OCI-LY7 (cell line): ENCODE data around the gene POLD3. TPM values are rescaled to one million over a fixed set of nuclear protein-coding genes. Genes with fewer than 3 reads are reported as not detected.

Experiments
- BruUV-seq: library from RNA; stranded (reverse); fragments of 400-500 nt; replicated peaks from 2 replicates; lab custom pipeline; 2021; lab: Mats Ljungman, UMichigan
- CTCF ChIA-PET: fragments of 300-600 bp; sonication (Branson Sonifier 250); formaldehyde crosslinking; loops from one replicate; lab custom pipeline; 2022; ENCODE audit warnings: antibody characterized with exemption; ENCODE audit not compliant: unreplicated experiment; lab: Charles Lee
- POLR2A ChIA-PET: fragments of 300-600 bp; sonication (Branson Sonifier 250); formaldehyde crosslinking; loops from one replicate; lab custom pipeline; 2022; ENCODE audit warnings: antibody characterized with exemption; lab: Charles Lee
- DNase-seq: peaks from one replicate; pipeline ENCODE4 v3.0.0-alpha.2; 2015; ENCODE audit warnings: low spot score
- H2AFZ ChIP-seq: fragments of 200-600 bp; sonication (generic), shearing (Covaris generic); 2 replicates; pipeline ENCODE4 v1.6.1; 2014; ENCODE audit warnings: mild to moderate bottlenecking, antibody characterized with exemption, low read length, moderate library complexity
- H3K27ac ChIP-seq: fragments of 200-600 bp; sonication (generic); 2 replicates; pipeline ENCODE4 v1.5.1; 2014; ENCODE audit warnings: mixed run types, low read depth, mild to moderate bottlenecking, moderate library complexity, low read length, inconsistent platforms; ENCODE audit not compliant: poor library complexity, severe bottlenecking
- H3K36me3 ChIP-seq: fragments of 200-600 bp; sonication (generic); 2 replicates; pipeline ENCODE4 v1.6.1; 2014; ENCODE audit warnings: mild to moderate bottlenecking, antibody characterized with exemption, low read length, moderate library complexity, mixed read lengths; ENCODE audit not compliant: insufficient read depth
- H3K4me1 ChIP-seq: fragments of 200-600 bp; sonication (generic); 2 replicates; pipeline ENCODE4 v1.5.1; 2014; ENCODE audit warnings: mild to moderate bottlenecking, low read length; ENCODE audit not compliant: insufficient read depth, poor library complexity, severe bottlenecking
- H3K4me2 ChIP-seq: fragments of 200-600 bp; sonication (generic); 2 replicates; pipeline ENCODE4 v1.6.1; 2014; ENCODE audit warnings: mild to moderate bottlenecking, low read length
- H3K4me3 ChIP-seq: fragments of 200-600 bp; sonication (generic); 2 replicates; pipeline ENCODE4 v1.5.1; 2014; ENCODE audit warnings: mild to moderate bottlenecking, low read depth, low read length; ENCODE audit not compliant: poor library complexity, severe bottlenecking
- H3K79me2 ChIP-seq: fragments of 200-600 bp; sonication (generic); 2 replicates; pipeline ENCODE4 v1.6.1; 2016; ENCODE audit warnings: low read depth, mild to moderate bottlenecking, low read length, moderate library complexity, mixed read lengths; ENCODE audit not compliant: insufficient read depth
- H3K9me2 ChIP-seq: fragments of 200-600 bp; sonication (generic); 2 replicates; pipeline ENCODE4 v1.6.1; 2016; ENCODE audit warnings: mild to moderate bottlenecking, low read length, mixed read lengths; ENCODE audit not compliant: insufficient read depth
- H3K9me3 ChIP-seq: fragments of 200-600 bp; sonication (generic); 2 replicates; pipeline ENCODE4 v1.6.1; 2014; ENCODE audit warnings: mild to moderate bottlenecking, mixed run types, low read length, mixed read lengths
- H4K20me1 ChIP-seq: fragments of 200-600 bp; sonication (generic); 2 replicates; pipeline ENCODE4 v1.6.1; 2014; ENCODE audit warnings: mild to moderate bottlenecking, antibody characterized with exemption, low read length, moderate library complexity, mixed read lengths; ENCODE audit not compliant: insufficient read depth
- EZH2phosphoT487 ChIP-seq: fragments of 200-600 bp; sonication (generic); IDR thresholded peaks from 2 replicates; pipeline ENCODE4 v1.6.1; 2018; ENCODE audit warnings: low read depth, borderline replicate concordance, mild to moderate bottlenecking, mixed run types, antibody characterized with exemption, low read length, moderate library complexity, mixed read lengths
- intact Hi-C: fragments of 100-400 bp; cut with micrococcal nuclease; formaldehyde crosslinking; loops from one replicate; pipeline ENCODE4 v1.10.0; 2022; ENCODE audit not compliant: unreplicated experiment
- total RNA-seq, 2 experiments: library from RNA; depleted of rRNA in 1 of 2; stranded (reverse); fragments of >200 nt in 1 of 2; shearing (Covaris generic) in 1 of 2; gene quantifications; 2 replicates each; pipeline ENCODE4 v1.2.3, GENCODE V29; 2014 to 2022
- TF ChIP-seq, protein P1 (sequence below): fragments of 200-600 bp; sonication (generic); conservative IDR thresholded peaks from 2 replicates; pipeline ENCODE4 v1.5.1; 2014; ENCODE audit warnings: mild to moderate bottlenecking, antibody characterized with exemption, low read length, moderate library complexity, mixed read lengths

Gene POLD3
- total RNA-seq, 2 experiments from 2014 or later: 38.8 to 39.3 TPM

DNA sequence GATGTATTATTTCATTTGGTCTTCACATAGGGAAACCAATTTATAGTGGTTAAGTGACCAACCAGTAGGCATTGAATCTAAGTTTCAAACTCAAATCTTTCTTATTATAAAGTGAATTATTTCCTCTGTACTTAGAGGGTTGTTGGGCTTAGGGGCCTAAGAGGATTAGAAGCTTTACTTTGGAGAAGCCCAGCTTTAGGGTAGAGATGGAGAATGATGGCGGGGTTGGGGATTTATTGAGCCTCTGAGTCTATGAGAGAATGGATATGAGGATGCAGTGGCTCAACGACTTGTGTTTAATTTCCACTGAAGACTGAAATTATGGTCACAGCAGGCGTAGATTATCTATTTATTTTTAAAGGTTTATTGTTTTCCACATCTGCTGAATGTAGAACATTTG is 83.4 kb downstream of the POLD3 start:
- Histone ChIP-seq H3K36me3 (no peaks in the 10 kb centered on the region), H4K20me1 (no peaks in the 10 kb centered on the region), H3K79me2 (no peaks in the 10 kb centered on the region), H3K9me2 (no peaks in the 10 kb centered on the region), H2AFZ (no peak overlapping the region), H3K27ac (no peak overlapping the region), H3K4me3 (no peak overlapping the region), H3K9me3 (no peaks in the 10 kb centered on the region), H3K4me2 (no peak overlapping the region), H3K4me1 (no peaks in the 10 kb centered on the region)
- no peak for DNase-seq
- no peak for TF ChIP-seq EZH2phosphoT487
- TF ChIP-seq, protein P1, sequence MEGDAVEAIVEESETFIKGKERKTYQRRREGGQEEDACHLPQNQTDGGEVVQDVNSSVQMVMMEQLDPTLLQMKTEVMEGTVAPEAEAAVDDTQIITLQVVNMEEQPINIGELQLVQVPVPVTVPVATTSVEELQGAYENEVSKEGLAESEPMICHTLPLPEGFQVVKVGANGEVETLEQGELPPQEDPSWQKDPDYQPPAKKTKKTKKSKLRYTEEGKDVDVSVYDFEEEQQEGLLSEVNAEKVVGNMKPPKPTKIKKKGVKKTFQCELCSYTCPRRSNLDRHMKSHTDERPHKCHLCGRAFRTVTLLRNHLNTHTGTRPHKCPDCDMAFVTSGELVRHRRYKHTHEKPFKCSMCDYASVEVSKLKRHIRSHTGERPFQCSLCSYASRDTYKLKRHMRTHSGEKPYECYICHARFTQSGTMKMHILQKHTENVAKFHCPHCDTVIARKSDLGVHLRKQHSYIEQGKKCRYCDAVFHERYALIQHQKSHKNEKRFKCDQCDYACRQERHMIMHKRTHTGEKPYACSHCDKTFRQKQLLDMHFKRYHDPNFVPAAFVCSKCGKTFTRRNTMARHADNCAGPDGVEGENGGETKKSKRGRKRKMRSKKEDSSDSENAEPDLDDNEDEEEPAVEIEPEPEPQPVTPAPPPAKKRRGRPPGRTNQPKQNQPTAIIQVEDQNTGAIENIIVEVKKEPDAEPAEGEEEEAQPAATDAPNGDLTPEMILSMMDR: no peak
- intact Hi-C loops: loop anchor here (10.0 kb wide), 1 partner anchor 61 kb away; no protein-coding TSS in a partner anchor
- POLR2A ChIA-PET: interaction anchor here (0.6 kb wide), 1 partner anchor 23 kb away, joined by 3 read pairs; no protein-coding TSS in a partner anchor
- BruUV-seq: no TSS peak
- CTCF ChIA-PET: interaction anchor here (1.0 kb wide), 1 partner anchor 27 kb away, joined by 3 read pairs; no protein-coding TSS in a partner anchor

DNA sequence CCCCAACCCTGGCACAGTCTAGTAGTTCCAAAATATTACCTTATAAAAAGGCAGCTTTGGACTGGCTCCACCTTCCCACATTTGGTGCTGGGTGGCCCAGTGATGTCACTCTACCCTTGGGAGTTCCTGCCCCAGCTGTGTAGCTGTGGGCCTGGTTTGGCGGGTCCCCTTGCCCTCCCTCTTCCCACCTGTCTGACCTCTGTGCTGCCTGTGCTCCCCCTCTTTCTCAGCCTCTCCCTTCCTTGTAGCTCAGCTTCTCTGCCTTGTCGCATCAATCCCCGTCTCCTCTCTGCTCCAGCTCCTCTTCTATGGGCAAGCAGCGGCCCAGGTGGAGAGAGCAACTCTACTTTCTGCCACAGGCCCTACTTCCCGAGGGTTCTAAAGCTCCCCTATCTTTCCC is 84.2 kb downstream of the POLD3 start:
- no peaks in the 10 kb centered on the region for H3K9me3 ChIP-seq
- no peak overlapping the region for H3K4me2 ChIP-seq
- TF ChIP-seq EZH2phosphoT487: no peak
- TF ChIP-seq, protein P1: no peak
- no peaks in the 10 kb centered on the region for H3K9me2 ChIP-seq
- H3K4me3 ChIP-seq: no peak overlapping the region
- no TSS peak for BruUV-seq
- H3K4me1 ChIP-seq: no peaks in the 10 kb centered on the region
- no peaks in the 10 kb centered on the region for H3K36me3 ChIP-seq
- no peaks in the 10 kb centered on the region for H4K20me1 ChIP-seq
- H2AFZ ChIP-seq: no peak overlapping the region
- no peak for DNase-seq
- H3K27ac ChIP-seq: no peak overlapping the region
- POLR2A ChIA-PET: no interaction called here
- no peaks in the 10 kb centered on the region for H3K79me2 ChIP-seq
- CTCF ChIA-PET: interaction anchor here (1.0 kb wide), 1 partner anchor 26 kb away, joined by 3 read pairs; no protein-coding TSS in a partner anchor
- intact Hi-C loops: loop anchor here (10.0 kb wide), 1 partner anchor 62 kb away; no protein-coding TSS in a partner anchor

DNA sequence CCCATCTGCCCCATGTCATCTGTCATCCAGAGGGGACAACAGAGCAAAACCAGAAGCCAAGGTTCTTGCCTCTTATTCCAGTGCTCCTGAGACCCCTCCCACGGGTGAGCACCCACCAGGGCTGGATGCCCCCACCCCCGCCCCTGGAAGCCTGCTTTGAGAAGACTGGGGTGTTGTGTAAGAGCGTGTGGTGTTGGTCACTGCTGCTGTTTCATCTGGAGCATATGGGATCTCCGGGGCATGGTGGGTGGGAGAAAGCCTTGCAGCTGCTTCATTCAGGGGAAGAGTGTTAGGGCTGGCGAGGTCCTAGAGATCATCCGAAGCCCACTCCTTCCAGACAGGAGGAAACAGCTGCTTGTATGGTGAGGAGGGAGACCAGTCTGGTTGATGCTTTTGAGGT is 84.7 kb downstream of the POLD3 start:
- H3K9me3 ChIP-seq: no peaks in the 10 kb centered on the region
- H3K79me2 ChIP-seq: no peaks in the 10 kb centered on the region
- no peak overlapping the region for H3K27ac ChIP-seq
- intact Hi-C loops: loop anchor here (10.0 kb wide), 1 partner anchor 62 kb away; no protein-coding TSS in a partner anchor
- CTCF ChIA-PET: no interaction called here
- H3K9me2 ChIP-seq: no peaks in the 10 kb centered on the region
- no peak overlapping the region for H2AFZ ChIP-seq
- H4K20me1 ChIP-seq: no peaks in the 10 kb centered on the region
- TF ChIP-seq, protein P1: no peak
- TF ChIP-seq EZH2phosphoT487: no peak
- no peaks in the 10 kb centered on the region for H3K4me1 ChIP-seq
- BruUV-seq: no TSS peak
- H3K4me2 ChIP-seq: no peak overlapping the region
- POLR2A ChIA-PET: no interaction called here
- no peaks in the 10 kb centered on the region for H3K36me3 ChIP-seq
- DNase-seq: no peak
- no peak overlapping the region for H3K4me3 ChIP-seq
